Measurements from ENCODE around the gene PATJ.

Gene PATJ

DNA sequence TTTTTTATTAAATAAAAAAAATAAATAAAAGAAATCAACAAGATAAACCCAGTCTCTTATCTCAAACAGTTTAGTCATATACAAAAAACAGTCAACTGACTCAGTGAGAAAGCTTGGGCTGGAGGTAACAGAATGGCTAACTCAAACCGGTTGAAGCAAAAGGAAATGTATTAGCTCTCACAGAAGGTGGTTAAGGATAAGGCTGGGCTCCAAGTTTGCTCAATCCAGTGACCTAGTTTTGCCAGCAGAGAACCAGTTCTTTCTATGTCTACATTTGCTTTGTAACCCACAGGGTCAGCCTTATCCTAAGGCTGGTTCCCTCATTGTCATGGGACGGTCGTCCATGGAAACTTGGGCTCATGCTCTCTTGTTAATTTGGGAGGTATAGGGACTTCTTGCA lies 307.9 kb downstream of the PATJ start:
- DNase-seq (ENCODE audit: low read depth, low spot score) = no peak

- no peak for DNase-seq (ENCODE audit: low read depth, low spot score)
These were observed 310.7 kb downstream of the PATJ start for GRCh38 chr1:62052946-62053345.

- DNase-seq (ENCODE audit: low read depth, low spot score) = no peak
These were observed 311.9 kb downstream of the PATJ start for GRCh38 chr1:62054188-62054587.

GRCh38 chr1:62057230-62057629 lies 314.9 kb downstream of the PATJ start:
- DNase-seq (ENCODE audit: low read depth, low spot score) = no peak

DNA sequence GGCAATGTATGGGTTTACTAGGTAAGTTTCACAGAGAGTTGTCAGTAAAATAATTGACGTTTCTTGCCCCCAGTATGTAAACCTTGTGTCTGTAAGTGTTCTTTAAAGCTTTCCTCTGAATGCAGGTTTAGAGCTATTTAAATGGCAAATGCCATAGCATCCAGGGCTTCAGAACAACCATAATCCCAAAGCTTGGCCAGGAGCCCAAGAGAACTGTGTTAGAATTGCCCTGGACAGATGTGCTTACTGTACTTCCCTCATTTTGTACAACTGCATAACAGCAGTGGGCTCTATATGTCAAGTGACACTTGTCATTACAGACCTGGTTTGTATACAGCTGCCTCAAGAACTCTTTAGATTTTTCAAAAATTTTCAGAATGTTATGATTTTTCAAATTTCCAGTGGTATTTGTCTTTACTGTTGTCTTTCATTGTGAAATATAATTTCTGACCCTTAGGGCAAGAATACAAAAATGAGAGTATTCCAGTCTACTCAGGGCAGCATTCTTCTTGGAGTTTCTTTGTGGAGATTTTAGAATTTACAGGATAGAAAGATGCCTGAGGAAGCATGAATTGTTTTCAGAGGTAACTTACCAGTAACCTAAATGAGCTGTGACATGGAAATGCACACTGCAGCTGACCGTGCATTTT lies 315.5 kb downstream of the PATJ start:
- DNase-seq (ENCODE audit: low read depth, low spot score) = no peak

DNA sequence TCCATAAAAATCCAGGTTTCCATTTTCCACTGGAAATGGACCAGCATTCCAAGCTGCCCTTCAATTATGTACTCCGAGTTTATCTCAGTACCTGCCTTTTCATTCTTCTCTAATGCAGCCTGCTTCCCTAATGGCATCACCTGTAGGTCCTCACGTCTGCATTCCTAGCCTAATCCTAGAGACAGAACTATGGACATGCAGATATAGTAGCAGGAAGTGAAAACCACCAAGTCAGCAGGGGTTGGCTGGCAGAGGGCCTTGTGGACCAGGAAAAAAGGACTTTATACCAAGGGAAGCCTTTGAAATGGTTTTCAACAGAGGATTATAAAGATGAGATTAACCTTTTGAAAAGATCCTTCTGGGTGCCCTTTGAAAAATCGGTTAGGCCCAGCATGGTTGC lies 316.7 kb downstream of the PATJ start:
- DNase-seq (ENCODE audit: low read depth, low spot score) = no peak

DNA sequence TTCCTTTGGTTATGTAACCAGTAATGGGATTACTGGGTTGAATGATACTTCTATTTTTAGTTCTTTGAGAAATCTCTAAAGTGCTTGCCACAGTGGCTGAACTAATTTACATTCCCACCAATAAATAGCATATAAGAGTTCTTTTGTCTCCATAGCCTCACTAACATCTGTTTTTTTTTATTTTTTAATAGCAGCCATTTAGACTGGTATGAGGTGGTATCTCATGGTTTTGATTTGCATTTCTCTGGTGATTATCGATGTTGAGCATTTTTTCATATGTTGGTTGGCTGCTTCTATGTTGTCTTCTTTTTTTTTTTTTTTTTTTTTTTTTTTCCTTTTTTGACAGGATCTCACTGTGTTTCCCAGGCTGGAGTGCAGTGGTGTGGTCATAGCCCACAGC lies 319.8 kb downstream of the PATJ start:
- DNase-seq (ENCODE audit: low read depth, low spot score) = no peak

DNA sequence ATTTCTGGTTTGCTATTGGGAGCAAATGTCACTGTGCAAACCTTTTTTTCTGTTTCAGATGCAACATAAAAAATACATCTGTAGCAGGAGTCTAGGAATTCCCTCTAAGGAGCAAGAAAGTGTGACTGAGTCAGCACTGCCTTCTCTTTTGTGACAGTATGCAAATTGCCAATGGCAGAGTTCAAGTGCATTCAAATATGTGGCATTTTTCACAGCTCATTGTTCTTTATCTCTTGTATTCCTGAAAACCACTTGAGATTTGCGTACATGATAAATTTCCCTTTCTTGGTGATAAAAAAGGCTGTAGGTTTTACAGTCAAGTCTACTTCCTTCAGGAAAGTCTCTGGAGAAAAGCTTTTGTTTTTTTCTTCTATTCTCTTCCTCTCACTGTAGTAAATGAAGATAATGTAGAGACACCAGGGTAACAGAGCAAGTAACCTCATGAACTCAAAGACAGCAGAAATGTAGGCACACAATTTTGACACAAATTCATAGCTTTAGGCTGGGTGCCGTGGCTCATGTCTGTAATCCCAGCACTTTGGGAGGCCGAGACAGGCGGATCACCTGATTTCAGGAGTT lies 322.6 kb downstream of the PATJ start:
- DNase-seq (ENCODE audit: low read depth, low spot score) = no peak

GRCh38 chr1:62066713-62067112 lies 324.4 kb downstream of the PATJ start:
- DNase-seq (ENCODE audit: low read depth, low spot score) = no peak

- no peak for DNase-seq (ENCODE audit: low read depth, low spot score)
These were observed 326.1 kb downstream of the PATJ start for GRCh38 chr1:62068416-62068843.

- no peak for DNase-seq (ENCODE audit: low read depth, low spot score)
These were observed 326.7 kb downstream of the PATJ start for GRCh38 chr1:62068978-62069377.

DNA sequence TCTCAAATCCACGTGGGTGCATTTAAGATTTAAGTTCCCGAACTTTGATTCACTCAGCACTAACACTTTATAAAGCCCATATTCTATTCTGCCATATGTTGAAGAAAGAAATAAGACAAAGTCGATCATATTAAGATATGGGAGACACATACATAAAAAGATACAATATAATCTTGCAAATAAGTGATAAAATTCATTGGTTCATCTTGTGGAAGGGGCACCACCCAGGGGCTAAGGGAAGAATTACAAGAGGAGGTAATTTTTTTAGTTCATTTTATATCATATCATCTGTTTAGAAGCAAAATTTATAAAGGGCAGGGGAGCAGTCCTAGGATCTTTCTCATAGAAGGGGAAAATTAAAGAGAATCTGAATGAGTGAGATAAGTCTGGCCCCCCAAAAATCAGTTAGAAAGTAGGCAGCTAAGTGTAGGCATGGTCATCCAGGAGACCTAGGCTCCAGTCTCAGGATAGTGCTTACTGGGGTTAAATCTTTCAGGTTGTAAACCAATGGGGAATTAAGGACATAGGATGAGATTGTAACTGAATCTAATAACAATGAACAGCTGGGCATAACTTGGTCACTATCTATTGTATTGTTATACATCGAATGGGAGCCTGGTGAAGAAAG lies 328.2 kb downstream of the PATJ start:
- no peak for DNase-seq (ENCODE audit: low read depth, low spot score)

DNA sequence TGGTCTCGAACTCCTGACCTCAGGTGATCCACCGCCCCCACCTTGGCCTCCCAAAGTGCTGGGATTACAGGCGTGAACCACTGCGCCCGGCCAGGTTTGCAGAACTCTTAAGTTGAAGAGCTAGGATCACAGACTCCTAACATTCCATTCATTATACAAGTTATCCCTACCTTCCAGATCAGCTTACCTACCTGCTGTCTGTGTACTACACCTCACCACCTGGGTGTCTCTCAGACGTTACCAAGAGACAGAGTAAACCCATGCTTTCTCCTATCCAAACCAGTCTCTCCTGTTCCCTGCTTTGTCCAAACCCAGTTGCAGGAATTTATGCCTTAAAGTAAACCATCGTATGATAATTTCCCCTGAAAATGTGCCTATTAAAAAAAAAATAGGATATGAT lies 329.4 kb downstream of the PATJ start:
- DNase-seq (ENCODE audit: low read depth, low spot score) = no peak

- DNase-seq (ENCODE audit: low read depth, low spot score) = no peak
These were observed 334.0 kb downstream of the PATJ start for GRCh38 chr1:62076286-62076685.

DNA sequence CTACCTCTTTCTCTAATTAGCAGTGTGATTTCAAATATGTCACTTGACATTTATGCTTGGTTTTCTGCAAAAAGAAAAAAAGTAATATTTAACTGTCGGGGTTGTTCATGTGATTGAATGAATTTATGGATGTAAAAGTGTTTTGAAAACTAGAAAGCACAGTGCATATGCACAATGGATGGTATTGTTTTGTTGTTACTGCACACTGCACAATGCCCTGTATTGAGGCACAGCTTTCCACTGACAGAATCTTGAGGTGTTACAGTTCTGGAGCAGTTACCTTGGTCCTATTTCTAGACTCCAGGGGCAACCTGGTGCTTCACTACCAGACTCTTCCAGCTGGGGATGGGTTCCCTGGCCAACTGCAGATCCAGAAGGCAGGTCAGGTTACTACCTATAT lies 335.5 kb downstream of the PATJ start:
- DNase-seq (ENCODE audit: low read depth, low spot score) = no peak

GRCh38 chr1:62082456-62083363 lies 340.4 kb downstream of the PATJ start:
- DNase-seq (ENCODE audit: low read depth, low spot score) = peak; percentile 9

- DNase-seq (ENCODE audit: low read depth, low spot score) = no peak
These were observed 342.1 kb downstream of the PATJ start for GRCh38 chr1:62084310-62084890.

DNA sequence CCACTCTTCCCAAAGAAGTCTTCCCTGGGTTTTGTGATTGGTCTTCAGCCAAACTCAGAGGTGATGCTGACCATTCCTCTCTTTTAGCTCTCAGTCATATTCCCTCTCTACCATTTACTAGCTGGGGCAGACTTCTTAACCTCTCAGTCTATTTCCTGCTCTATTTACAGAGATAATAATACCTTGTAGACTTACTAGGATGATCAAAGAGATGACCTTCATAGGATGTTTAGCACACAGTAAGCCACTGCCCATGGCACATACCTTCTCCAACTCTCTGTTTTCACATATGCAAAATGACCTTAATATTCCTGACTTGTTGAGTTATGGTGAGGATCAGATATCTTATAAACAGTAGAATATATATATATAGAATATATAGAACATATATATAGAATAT lies 346.2 kb downstream of the PATJ start:
- no peak for DNase-seq (ENCODE audit: low read depth, low spot score)

DNA sequence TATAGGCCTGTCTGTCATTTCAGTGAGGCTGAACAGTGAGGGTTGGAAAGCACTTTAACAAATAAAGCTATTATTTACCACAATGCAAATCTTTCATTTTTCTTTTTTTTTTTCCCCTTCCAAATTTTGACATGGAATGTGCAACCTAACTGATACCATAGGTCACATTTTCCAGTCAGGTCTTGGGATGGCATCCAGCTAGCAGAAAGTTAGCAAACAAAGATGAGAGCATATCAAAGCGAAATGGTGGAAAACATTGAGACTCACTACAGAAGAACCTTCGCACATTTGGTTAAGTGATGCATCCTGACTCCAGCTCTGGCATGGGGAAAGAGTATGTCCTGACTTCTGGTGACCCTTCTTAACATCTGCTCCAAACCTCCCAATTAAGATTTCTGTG lies 347.3 kb downstream of the PATJ start:
- DNase-seq (ENCODE audit: low read depth, low spot score) = no peak

GRCh38 chr1:62090016-62090415 lies 347.7 kb downstream of the PATJ start:
- DNase-seq (ENCODE audit: low read depth, low spot score) = no peak

- no peak for DNase-seq (ENCODE audit: low read depth, low spot score)
These were observed 349.8 kb downstream of the PATJ start for GRCh38 chr1:62092110-62092509.

- no peak for DNase-seq (ENCODE audit: low read depth, low spot score)
These were observed 351.0 kb downstream of the PATJ start for GRCh38 chr1:62093261-62093660.

Data from activated naive CD8-positive, alpha-beta T cell treated with anti-CD3 and anti-CD28 coated beads, Interleukin-2, amount 50 U/mL, for 16 hours (primary cell).